HepG2 (cell line): Measurements from ENCODE around the gene AGER. TPM values are rescaled to one million over a fixed set of nuclear protein-coding genes. Genes with fewer than 3 reads are reported as not detected.

Experiments used
- AHR ChIP-seq: IDR thresholded peaks from 2 replicates; pipeline ENCODE4 v1.6.1; 2018; ENCODE audit warnings: missing genetic modification reagents, missing compliant biosample characterization
- ARID3A ChIP-seq: IDR thresholded peaks from 2 replicates; pipeline ENCODE4 v1.6.1; 2012; ENCODE audit warnings: low read depth, low read length, improper control_type of control experiment
- ATRX ChIP-seq: sonication (generic); formaldehyde crosslinking; IDR thresholded peaks from 2 replicates; pipeline ENCODE4 v1.4.0; 2020; ENCODE audit warnings: missing genetic modification reagents, borderline replicate concordance
- E2F5 ChIP-seq: sonication (generic); formaldehyde crosslinking; conservative IDR thresholded peaks from 2 replicates; pipeline ENCODE4 v1.4.0; 2020; ENCODE audit warnings: missing genetic modification reagents
- HDAC1 ChIP-seq: sonication (generic); formaldehyde crosslinking; IDR thresholded peaks from 2 replicates; pipeline ENCODE4 v1.5.1; 2020; ENCODE audit warnings: mild to moderate bottlenecking, missing genetic modification reagents
- MAFF ChIP-seq: IDR thresholded peaks from 2 replicates; pipeline ENCODE4 v1.6.1; 2011; ENCODE audit warnings: low read depth, low read length, improper control_type of control experiment
- MIER3 ChIP-seq: IDR thresholded peaks from 2 replicates; pipeline ENCODE4 v1.6.1; 2016; ENCODE audit warnings: missing compliant biosample characterization, borderline replicate concordance
- NR2F2 ChIP-seq: IDR thresholded peaks from 2 replicates; pipeline ENCODE4 v1.6.1; 2012; ENCODE audit warnings: low read depth, inconsistent platforms, borderline replicate concordance
- NR3C1 ChIP-seq: sonication (generic); formaldehyde crosslinking; IDR thresholded peaks from 2 replicates; pipeline ENCODE4 v1.4.0; 2020; ENCODE audit warnings: missing genetic modification reagents
- PHF21A ChIP-seq: sonication (generic); formaldehyde crosslinking; IDR thresholded peaks from 2 replicates; pipeline ENCODE4 v1.5.0; 2020; ENCODE audit warnings: mild to moderate bottlenecking, missing genetic modification reagents
- PHF5A ChIP-seq: IDR thresholded peaks from one replicate; pipeline ENCODE4 v1.6.1; 2018; ENCODE audit warnings: low read depth, missing genetic modification reagents; ENCODE audit not compliant: unreplicated experiment
- POLR2AphosphoS5 ChIP-seq: IDR thresholded peaks from 2 replicates; pipeline ENCODE4 v1.6.1; 2012; ENCODE audit warnings: low read depth, low read length
- RFXANK ChIP-seq: IDR thresholded peaks from 2 replicates; pipeline ENCODE4 v1.6.1; 2016
- RXRB ChIP-seq: IDR thresholded peaks from 2 replicates; pipeline ENCODE4 v1.6.1; 2016; ENCODE audit warnings: borderline replicate concordance, missing genetic modification reagents, missing compliant biosample characterization
- SP2 ChIP-seq: sonication (generic); formaldehyde crosslinking; IDR thresholded peaks from 2 replicates; pipeline ENCODE4 v1.5.1; 2020; ENCODE audit warnings: mild to moderate bottlenecking, missing genetic modification reagents
- TBX3 ChIP-seq: fragments of 450-650 bp; IDR thresholded peaks from 2 replicates; pipeline ENCODE4 v1.6.1; 2017; ENCODE audit warnings: antibody characterized with exemption, mild to moderate bottlenecking, inconsistent platforms, borderline replicate concordance
- TOPORS ChIP-seq: sonication (generic); formaldehyde crosslinking; IDR thresholded peaks from 2 replicates; pipeline ENCODE4 v1.8.0; 2023; ENCODE audit warnings: mild to moderate bottlenecking, missing genetic modification reagents
- ZFAT ChIP-seq: sonication (generic); formaldehyde crosslinking; conservative IDR thresholded peaks from 2 replicates; pipeline ENCODE4 v1.8.1; 2023; ENCODE audit warnings: missing genetic modification reagents, inconsistent platforms
- ZKSCAN8 ChIP-seq: IDR thresholded peaks from 2 replicates; pipeline ENCODE4 v1.6.1; 2016; ENCODE audit warnings: borderline replicate concordance, missing genetic modification reagents, missing compliant biosample characterization
- ZNF446 ChIP-seq: sonication (generic); formaldehyde crosslinking; IDR thresholded peaks from 2 replicates; pipeline ENCODE4 v1.5.0; 2020; ENCODE audit warnings: mild to moderate bottlenecking, missing genetic modification reagents
- ZNF563 ChIP-seq: sonication (generic); formaldehyde crosslinking; IDR thresholded peaks from 2 replicates; pipeline ENCODE4 v1.8.0; 2022; ENCODE audit warnings: mild to moderate bottlenecking, moderate library complexity, missing genetic modification reagents
- ZNF614 ChIP-seq: IDR thresholded peaks from 2 replicates; pipeline ENCODE4 v1.6.1; 2018; ENCODE audit warnings: missing biosample characterization, missing genetic modification reagents, inconsistent platforms, borderline replicate concordance
- ZNF703 ChIP-seq: sonication (generic); formaldehyde crosslinking; IDR thresholded peaks from 2 replicates; pipeline ENCODE4 v1.5.1; 2020; ENCODE audit warnings: missing genetic modification reagents, mild to moderate bottlenecking, moderate library complexity, borderline replicate concordance
- ZNF761 ChIP-seq: sonication (generic); formaldehyde crosslinking; conservative IDR thresholded peaks from 2 replicates; pipeline ENCODE4 v1.4.0; 2020; ENCODE audit warnings: mild to moderate bottlenecking, missing genetic modification reagents
- ZNF772 ChIP-seq: sonication (generic); formaldehyde crosslinking; IDR thresholded peaks from 2 replicates; pipeline ENCODE4 v1.5.0; 2020; ENCODE audit warnings: mild to moderate bottlenecking, missing genetic modification reagents
- ZNF784 ChIP-seq: sonication (generic); formaldehyde crosslinking; IDR thresholded peaks from 2 replicates; pipeline ENCODE4 v1.5.1; 2020; ENCODE audit warnings: missing genetic modification reagents, mild to moderate bottlenecking, borderline replicate concordance
- ZNF878 ChIP-seq: sonication (generic); formaldehyde crosslinking; IDR thresholded peaks from 2 replicates; pipeline ENCODE4 v1.8.1; 2023; ENCODE audit warnings: mild to moderate bottlenecking, missing genetic modification reagents, moderate library complexity
- ZSCAN25 ChIP-seq: sonication (generic); formaldehyde crosslinking; IDR thresholded peaks from 2 replicates; pipeline ENCODE4 v1.8.0; 2022; ENCODE audit warnings: mild to moderate bottlenecking, missing genetic modification reagents
- polyA plus RNA-seq, 8 experiments: library from polyadenylated mRNA; depleted of rRNA in 3 of 8; stranded (reverse) in 7 of 8; unstranded in 1 of 8; fragments of >200 nt; fragmentation: Illumina TruSeq in 4 of 8; extraction: Trizol in 4 of 8; gene quantifications; 2 replicates each; pipeline versions ENCODE4 v1.2.1 to v1.2.3, GENCODE V29; 2011 to 2016; ENCODE audit warnings: low read depth in 4 of 8, missing spikeins in 1 of 8, mixed read lengths in 1 of 8; ENCODE audit not compliant: insufficient read depth in 1 of 8
- total RNA-seq, 5 experiments: library from RNA; depleted of rRNA; stranded (reverse); fragments of >200 nt; fragmentation: Illumina TruSeq; extraction: Trizol; gene quantifications; 2 replicates each; pipeline ENCODE4 v1.2.3, GENCODE V29; 2016; ENCODE audit warnings: low read depth in 1 of 5
- TF ChIP-seq, protein P1 (sequence below): sonication (generic); formaldehyde crosslinking; IDR thresholded peaks from 2 replicates; pipeline ENCODE4 v1.5.0; 2020; ENCODE audit warnings: missing genetic modification reagents
- TF ChIP-seq, protein P2 (sequence below): sonication (generic); formaldehyde crosslinking; IDR thresholded peaks from 2 replicates; pipeline ENCODE4 v1.8.1; 2023; ENCODE audit warnings: mild to moderate bottlenecking, missing genetic modification reagents, borderline replicate concordance

AGER gene
- total and polyA plus RNA-seq, 2 of the 13 experiments (the other 11 are each of a cell fraction or from before 2014, with no cell fraction given) = 1.9 to 5.1 TPM

DNA sequence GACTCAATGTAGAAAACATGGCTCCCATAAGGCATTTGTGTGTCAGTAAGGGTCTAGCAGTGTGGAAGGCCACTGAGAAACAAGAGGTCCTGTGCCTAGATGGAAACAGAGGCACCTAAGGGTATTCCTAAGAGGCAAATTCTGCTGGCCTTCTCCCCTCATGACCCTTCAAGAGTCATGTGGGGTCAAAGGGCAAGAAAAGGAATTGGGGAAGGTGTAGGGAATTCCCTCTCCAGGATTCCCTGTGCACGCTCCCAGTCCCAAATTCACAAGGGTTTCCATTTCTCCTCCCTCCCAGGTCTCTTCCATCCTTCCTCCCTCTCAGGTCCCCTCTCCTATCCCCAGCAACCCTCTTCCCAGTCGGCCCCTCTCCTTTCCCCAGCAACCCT, 8.7 kb downstream of the AGER start (continued):
- no peak for TF ChIP-seq PHF21A (CRISPR knock-in tag)
- no peak for TF ChIP-seq ZKSCAN8
- no peak for TF ChIP-seq ZFAT
- TF ChIP-seq ATRX (CRISPR knock-in tag) = no peak
- TF ChIP-seq ZNF761 = no peak
- TF ChIP-seq AHR (CRISPR knock-in tag) = no peak
- no peak for TF ChIP-seq ARID3A
- 0 out of 2 replicates have a peak, but pooled peaks have one; percentile 1 for TF ChIP-seq ZNF614 (CRISPR knock-in tag)
- no peak for TF ChIP-seq E2F5 (CRISPR knock-in tag)
- TF ChIP-seq SP2 (CRISPR knock-in tag) = no peak
- no peak for TF ChIP-seq MAFF
- TF ChIP-seq ZNF878 (CRISPR knock-in tag) = no peak
- TF ChIP-seq PHF5A (CRISPR knock-in tag) = no peak
- TF ChIP-seq HDAC1 (CRISPR knock-in tag) = no peak
- TF ChIP-seq ZSCAN25 (CRISPR knock-in tag) = 0 out of 2 replicates have a peak, but pooled peaks have one; percentile 18
- TF ChIP-seq RXRB (CRISPR knock-in tag) = no peak
- TF ChIP-seq NR3C1 = no peak
- TF ChIP-seq, protein P1, sequence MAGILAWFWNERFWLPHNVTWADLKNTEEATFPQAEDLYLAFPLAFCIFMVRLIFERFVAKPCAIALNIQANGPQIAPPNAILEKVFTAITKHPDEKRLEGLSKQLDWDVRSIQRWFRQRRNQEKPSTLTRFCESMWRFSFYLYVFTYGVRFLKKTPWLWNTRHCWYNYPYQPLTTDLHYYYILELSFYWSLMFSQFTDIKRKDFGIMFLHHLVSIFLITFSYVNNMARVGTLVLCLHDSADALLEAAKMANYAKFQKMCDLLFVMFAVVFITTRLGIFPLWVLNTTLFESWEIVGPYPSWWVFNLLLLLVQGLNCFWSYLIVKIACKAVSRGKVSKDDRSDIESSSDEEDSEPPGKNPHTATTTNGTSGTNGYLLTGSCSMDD (CRISPR knock-in tag) = no peak
- no peak for TF ChIP-seq TBX3
- no peak for TF ChIP-seq ZNF563
- TF ChIP-seq POLR2AphosphoS5 = 0 out of 2 replicates have a peak, but pooled peaks have one; percentile 23
- TF ChIP-seq, protein P2, sequence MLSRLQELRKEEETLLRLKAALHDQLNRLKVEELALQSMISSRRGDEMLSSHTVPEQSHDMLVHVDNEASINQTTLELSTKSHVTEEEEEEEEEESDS = 0 out of 2 replicates have a peak, but pooled peaks have one; percentile 11
- TF ChIP-seq MIER3 (CRISPR knock-in tag) = no peak
- TF ChIP-seq ZNF703 = no peak
- TF ChIP-seq ZNF446 (CRISPR knock-in tag) = no peak
- peak; percentile 59; the same call in 1 of the 2 replicates for TF ChIP-seq ZNF772
- no peak for TF ChIP-seq NR2F2
- no peak for TF ChIP-seq ZNF784
- TF ChIP-seq TOPORS (CRISPR knock-in tag) = no peak
- TF ChIP-seq RFXANK (CRISPR knock-in tag) = no peak
